NCI-H1048 (cell line): ENCODE measurements around the gene EMX1.

Experiments
- DNase-seq: peaks from one replicate; lab custom pipeline; 2025; lab: John Stamatoyannopoulos, UW

EMX1 gene

DNA sequence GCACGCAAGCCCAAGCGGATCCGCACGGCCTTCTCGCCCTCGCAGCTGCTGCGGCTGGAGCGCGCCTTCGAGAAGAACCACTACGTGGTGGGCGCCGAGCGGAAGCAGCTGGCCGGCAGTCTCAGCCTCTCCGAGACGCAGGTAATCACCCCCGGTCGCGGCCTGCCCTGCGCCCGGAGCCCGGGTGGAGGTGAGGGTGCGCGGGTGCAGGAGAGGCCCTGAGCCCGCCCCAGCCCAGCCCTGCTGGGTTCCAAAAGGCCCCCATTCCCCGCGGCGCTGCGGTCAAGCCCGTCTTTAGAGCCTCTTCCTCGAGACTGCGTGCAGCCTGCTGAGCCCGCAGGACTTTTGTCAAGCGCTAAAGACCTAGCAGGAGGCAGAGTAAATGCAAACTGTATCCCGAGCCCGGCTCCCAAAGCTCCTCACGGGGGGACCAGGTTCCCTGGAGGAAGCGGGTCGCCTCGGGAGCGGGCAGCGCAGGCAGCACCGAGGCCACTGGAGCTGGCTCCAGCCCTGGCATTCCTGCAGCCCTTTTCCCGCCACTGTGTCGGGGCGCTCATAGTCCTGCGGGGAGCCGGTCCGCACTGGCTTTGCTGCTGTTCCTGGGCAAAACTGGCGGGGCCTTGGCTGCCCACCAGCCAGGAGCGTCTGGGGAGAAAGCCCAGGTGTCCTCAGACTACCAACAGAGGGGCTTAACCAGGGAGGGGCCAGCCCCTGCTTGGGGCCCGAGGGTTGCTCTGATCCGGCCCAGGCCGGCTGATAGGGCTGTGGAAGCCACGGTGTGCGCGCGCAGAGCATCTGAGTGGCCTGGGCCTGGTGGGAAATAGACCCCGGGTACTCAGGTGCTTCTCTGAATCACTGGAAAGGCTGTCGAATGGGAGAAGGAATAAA, 7.3 kb downstream of the EMX1 start:
- DNase-seq, result no peak

DNA sequence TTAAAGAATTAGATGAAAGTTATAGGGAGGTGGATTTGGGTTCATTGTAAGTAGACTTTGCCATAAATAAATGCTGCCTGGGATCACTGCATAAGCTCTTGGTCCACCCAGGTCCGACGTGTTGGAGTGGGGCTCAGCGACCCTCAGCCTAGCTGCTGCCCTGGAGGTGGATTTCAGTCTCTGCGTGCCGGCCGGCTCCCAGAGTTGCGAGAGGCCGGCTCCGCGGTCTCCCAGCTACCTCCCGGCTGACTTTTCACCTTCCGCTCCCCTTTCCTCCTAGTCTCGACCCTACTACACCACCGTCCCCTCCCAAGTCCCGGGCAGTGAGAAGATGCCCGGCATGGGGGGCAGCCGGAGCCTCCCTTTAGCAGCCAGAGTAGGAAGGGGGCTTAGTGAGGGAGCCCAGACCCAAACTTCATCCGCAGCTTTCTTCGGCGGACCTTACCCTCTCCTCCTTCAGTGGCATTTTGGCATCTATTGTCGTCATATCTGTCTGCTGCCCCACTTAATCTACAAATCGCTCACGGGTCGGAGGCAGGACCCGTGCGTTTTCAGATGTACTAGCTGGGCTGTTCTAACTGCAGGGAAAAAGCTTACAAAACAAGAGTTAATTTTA, 8.1 kb downstream of the EMX1 start:
- DNase-seq, result no peak

GRCh38 chr2:72926368-72926767, 9.0 kb downstream of the EMX1 start:
- DNase-seq, result no peak

DNA sequence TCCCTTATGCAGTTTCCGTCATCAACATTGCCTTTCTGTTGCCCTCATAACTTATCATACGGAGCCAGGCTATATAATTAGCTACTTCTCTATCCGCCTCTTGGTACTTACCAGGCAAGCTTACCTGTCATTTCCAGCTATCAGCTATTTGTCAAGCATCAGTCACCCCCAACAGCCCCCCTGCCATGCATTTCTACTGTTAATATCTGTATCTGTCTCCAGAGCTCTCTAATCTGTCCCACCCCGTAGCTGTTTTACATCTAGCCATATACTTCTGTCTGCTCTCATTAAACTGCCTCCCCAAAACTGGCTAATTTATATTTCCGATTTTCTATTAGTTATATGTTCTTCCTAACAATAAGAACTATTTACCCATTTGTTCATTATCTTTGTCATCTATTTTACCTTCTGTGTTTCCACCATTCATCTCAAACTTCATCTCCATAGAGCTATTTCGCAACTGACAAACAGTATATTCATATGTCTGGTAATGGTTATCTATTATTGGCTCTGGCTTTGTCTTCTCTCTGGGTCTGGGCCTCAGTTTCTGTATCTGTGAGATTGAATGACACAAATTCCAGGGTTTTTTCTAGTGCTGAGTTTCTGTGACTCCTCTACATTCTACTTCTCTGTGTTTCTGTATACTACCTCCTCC, 9.6 kb downstream of the EMX1 start:
- no peak for DNase-seq

GRCh38 chr2:72927619-72928550, 10.6 kb downstream of the EMX1 start:
- DNase-seq, result no peak

- DNase-seq, result no peak
Observed at GRCh38 chr2:72929010-72929409, 11.7 kb downstream of the EMX1 start.

DNA sequence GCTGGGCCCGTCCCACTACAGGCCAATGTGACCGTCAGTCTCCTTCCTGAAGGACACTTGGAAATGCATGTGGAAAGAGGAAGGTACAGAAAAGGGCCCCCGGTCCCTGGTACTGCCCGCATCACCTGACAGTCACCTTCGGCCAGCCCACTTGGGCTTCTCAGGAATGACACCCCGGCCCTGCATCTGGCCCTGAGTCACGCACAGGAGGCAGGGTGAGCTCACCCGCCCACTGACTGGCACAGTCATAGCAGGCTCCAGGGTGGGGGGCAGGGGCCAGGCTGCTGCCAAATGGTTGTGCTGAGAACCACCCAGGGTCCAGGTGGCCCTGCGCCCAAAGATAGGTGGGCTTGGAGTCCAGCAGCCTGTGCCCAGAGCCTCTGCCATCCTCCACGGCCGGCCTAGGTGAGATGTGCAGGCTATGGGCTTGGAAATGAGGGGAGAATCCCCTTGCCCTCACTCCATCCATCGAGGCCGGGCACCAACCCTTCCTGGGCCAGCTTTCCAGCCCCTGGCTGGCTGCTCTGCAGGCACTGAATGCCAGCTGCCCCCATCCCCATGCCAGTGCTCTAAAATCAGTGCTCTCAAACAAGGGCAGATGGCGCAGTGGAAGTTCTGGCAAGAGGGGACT, 14.1 kb downstream of the EMX1 start:
- no peak for DNase-seq

GRCh38 chr2:72932045-72932740, 14.9 kb downstream of the EMX1 start:
- DNase-seq, result no peak

- DNase-seq, result no peak
Observed at GRCh38 chr2:72932805-72933204, 15.5 kb downstream of the EMX1 start.

DNA sequence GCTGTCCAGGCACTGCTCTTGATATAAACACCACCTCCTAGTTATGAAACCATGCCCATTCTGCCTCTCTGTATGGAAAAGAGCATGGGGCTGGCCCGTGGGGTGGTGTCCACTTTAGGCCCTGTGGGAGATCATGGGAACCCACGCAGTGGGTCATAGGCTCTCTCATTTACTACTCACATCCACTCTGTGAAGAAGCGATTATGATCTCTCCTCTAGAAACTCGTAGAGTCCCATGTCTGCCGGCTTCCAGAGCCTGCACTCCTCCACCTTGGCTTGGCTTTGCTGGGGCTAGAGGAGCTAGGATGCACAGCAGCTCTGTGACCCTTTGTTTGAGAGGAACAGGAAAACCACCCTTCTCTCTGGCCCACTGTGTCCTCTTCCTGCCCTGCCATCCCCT, 15.9 kb downstream of the EMX1 start:
- DNase-seq, result no peak

DNA sequence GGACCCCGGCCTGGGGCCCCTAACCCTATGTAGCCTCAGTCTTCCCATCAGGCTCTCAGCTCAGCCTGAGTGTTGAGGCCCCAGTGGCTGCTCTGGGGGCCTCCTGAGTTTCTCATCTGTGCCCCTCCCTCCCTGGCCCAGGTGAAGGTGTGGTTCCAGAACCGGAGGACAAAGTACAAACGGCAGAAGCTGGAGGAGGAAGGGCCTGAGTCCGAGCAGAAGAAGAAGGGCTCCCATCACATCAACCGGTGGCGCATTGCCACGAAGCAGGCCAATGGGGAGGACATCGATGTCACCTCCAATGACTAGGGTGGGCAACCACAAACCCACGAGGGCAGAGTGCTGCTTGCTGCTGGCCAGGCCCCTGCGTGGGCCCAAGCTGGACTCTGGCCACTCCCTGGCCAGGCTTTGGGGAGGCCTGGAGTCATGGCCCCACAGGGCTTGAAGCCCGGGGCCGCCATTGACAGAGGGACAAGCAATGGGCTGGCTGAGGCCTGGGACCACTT, 16.4 kb downstream of the EMX1 start:
- DNase-seq, result no peak

GRCh38 chr2:72934683-72935610, 17.6 kb downstream of the EMX1 start:
- no peak for DNase-seq

DNA sequence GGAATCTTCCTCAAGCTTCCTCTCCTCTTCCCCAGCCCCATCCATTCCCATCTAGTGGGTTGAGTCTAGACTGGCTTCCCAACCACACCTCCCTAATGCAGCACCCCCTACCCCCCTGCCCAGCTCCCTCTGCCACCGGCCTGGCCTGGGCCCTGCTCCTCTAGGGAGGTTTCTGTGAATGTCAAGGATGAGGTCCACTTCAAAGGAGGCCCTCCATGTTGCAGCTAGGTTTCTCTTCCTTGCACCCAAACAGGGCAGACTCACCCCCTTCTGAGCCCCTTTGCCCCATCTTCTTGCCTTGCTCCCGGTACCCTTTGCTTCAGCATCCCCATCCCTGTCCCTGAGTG, 18.3 kb downstream of the EMX1 start:
- DNase-seq, result no peak

GRCh38 chr2:72936660-72937355, 19.5 kb downstream of the EMX1 start:
- DNase-seq, result no peak

- DNase-seq, result no peak
Observed at GRCh38 chr2:72937356-72937669, 20.0 kb downstream of the EMX1 start.

GRCh38 chr2:72938455-72938854, 21.1 kb downstream of the EMX1 start:
- DNase-seq, result no peak

- DNase-seq, result no peak
Observed at GRCh38 chr2:72940361-72940760, 23.0 kb downstream of the EMX1 start.

- no peak for DNase-seq
Observed at GRCh38 chr2:72940786-72941185, 23.5 kb downstream of the EMX1 start.

- no peak for DNase-seq
Observed at GRCh38 chr2:72942293-72942692, 25.0 kb downstream of the EMX1 start.
